ENCODE measurements around the gene ERVH48-1.
"Not testable (repeated sequence)": the region's sequence is repeated elsewhere in the genome, so short reads cannot be mapped to it uniquely, and the experiment has no call there.

The ERVH48-1 gene

DNA sequence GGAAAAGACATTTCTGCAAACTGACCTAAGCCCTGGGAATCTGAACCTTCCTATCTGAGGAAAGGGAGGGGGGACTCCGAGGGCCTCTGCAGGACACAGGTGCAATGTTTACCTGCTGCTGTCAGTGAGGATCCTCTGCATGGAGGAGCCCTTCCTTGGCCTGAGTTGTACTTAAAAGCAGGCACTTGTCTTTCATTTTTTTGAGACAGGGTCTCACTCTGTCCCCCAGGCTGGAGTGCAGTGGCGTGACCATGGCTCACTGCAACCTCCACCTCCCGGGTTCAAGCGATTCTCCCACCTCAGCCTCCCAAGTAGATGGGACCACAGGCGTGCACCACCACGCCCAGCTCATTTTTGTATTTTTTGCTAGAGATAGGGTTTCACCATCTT lies 13.2 kb upstream of the ERVH48-1 start:
- not testable (repeated sequence) for DNase-seq

DNA sequence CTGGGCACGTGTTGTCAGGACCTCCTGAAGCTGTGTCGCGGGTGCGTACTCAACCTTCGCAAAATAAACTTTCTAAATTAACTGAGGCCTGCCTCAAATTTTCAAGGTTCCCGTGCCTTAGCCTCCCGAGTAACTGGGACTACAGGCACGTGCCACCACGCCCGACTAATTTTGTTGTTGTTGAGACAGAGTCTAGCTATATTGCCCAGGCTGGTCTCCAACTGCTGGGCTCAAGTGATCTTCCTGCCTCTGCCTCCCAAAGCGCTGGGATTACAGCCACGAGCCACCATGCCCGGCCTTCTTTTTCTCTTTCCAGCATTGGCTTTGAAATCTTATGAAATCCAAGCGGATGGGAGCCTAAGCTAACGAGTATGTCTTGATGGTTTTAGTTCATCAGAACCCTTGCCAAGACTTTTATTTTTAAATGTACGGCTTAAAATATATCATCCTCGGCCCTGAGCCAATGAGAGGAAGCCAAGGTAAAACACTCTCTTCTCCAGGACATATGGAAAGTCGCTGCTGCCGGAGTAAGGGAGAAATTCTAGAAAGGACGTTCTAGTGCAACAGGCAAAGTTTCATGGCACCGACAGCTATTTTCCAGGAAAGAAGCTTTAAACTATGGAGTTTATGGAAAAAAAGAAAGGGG lies 12.7 kb upstream of the ERVH48-1 start:
- DNase-seq, result no peak

DNA sequence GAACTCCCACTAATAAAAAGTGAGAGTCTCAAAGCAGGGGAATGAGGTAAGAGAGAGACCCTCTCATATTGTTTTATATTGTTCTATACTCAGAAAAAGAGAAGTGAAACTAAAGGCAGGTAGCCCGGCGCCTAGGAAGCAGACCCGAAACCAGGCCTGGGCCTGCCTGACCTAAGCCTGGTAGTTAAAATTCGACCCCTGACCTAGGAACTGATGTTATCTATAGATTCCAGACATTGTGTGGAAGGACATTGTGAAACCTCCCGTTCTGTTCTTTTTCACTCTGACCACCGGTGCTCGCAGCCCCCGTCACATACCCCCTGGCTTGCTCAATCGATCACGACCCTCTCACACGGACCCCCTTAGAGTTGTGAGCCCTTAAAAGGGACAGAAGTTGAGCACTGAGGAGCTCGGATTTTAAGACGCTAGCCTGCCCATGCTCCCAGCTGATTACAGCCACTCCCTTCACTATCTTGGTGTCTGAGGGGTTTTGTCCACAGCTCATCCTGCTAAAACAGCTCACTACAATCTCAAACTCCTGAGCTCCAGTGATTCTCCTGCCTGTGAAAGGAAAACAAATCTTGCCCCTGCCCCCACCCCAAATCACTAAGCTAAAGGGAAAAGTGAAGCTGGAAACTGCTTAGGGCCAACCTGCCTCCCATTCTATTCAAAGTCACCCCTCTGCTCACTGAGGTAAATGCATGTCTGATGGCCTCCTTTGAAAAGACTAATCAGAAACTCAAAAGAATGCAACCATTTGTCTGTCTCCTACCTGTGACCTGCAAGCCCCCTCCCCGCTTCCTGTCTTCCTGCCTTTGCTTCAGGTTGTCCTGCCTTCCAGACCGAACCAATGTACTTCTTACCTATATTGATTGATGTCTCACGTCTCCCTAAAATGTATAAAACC lies 11.9 kb upstream of the ERVH48-1 start:
- DNase-seq, result not testable (repeated sequence)

GRCh38 chr21:42936360-42936759 lies 10.9 kb upstream of the ERVH48-1 start:
- DNase-seq, result not testable (repeated sequence)

GRCh38 chr21:42933973-42934372 lies 8.5 kb upstream of the ERVH48-1 start:
- not testable (repeated sequence) for DNase-seq

DNA sequence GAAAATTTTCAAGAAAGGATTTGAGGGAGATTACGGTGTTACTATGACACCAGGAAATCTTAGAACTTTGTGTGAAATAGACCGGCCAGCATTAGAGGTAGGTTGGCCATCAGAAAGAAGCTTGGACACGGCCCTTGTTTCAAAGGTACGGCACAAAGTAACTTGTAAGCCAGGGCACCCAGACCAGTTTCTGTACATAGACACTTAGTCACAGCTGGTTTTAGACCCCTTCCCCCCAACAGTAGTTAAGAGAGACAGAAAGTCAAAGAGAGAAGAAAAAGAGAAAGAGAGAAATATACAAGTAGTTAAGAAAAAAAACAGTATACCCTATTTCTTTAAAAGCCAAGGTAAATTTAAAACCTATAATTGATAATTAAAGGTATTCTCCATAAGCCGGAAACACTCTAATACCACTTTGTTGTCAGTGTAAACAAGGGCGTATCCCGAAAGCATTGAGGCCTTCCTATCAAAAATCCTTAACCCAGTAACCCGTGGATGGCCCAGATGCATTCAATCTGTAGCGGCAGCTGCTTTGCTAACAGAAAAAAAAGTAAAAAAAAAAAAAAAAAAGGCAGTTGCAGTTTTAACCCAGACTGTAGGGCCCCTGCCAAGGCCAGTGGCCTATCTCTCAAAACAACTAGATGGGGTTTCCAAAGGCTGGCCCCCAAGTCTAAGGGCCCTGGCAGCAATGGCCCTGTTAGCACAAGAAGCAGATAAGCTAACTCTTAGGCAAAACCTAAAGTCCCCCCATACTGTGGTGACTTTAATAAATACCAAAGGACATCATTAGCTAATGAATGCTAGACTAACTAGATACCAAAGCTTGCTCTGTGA lies 7.9 kb upstream of the ERVH48-1 start:
- not testable (repeated sequence) for DNase-seq

DNA sequence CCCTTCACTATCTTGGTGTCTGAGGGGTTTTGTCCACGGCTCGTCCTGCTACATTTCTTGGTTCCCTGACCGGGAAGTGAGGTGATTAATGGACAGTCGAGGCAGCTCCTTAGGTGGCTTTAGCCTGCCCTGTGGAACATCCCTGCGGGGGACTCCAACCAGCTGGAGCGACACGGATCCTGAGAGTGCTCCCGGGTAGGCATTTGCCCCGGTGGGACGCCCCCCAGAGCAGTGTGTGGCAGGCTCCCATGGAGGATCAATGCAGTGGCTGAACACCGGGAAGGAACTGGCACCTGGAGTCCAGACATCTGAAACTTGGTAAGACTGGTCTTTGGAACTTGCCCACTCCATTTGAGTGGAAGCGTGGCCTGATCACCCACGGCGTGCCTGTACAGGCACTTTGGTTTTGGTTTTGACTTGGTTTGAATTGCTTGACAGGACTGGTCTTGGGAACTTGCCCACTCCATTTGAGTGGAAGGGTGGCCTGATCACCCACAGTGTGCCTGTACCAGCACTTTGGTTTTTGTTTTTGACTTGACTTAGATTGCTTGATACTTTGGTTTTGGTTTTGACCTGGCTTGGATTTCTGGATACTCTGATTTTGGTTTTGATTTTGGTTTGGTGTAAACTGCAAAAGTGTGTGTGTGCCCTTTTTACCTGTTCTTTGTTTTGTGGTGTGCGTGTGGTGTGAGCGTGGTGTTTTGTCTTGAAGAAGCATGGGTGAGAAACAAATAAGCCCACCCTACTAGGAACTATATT lies 7.1 kb upstream of the ERVH48-1 start:
- not testable (repeated sequence) for DNase-seq

DNA sequence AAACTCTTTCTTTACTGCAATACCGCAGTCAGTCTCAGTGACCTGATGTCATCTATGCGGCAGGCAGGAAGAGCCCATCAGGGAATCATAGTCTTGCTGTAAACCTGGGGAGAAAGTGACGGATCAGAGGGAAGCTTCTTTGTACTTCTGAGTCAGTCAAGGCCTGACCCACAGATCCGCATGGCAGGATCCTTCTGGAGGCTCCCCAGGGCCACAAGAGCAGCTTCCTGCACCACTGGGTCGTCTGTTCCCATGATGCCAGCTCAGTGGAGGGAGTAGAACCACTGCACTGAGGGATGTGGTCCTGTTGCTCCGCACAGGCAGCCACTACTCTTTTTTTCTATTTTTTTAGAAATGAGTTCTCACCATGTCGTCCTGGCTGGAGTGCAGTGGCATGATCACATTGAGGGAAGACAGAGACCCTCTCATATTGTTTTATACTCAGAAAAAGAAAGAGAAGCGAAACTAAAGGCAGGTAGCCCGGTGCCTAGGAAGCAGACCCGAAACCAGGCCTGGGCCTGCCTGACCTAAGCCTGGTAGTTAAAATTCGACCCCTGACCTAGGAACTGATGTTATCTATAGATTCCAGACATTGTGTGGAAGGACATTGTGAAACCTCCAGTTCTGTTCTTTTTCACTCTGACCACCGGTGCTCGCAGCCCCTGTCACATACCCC lies 6.3 kb upstream of the ERVH48-1 start:
- no peak for DNase-seq

DNA sequence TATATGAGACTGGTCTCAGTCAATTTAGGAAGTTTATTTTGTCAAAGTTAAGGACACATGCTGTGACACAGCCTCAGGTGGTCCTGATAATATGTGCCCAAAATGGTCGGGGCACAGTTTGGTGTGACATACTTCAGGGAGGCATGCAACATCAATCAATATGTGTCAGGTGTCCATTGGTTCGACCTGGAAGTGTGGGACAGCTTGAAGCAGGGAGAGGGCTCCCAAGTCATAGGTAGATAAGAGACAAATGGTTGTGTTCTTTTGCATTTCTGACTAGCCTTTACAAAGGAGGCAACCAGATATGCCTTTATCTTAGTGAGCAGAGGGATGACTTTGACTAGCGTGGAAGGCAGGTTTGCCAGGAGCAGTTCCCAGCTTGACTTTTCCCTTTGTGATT lies 4.5 kb upstream of the ERVH48-1 start:
- DNase-seq, result no peak

- DNase-seq, result not testable (repeated sequence)
Measured at GRCh38 chr21:42927474-42928200, 2.2 kb upstream of the ERVH48-1 start.

DNA sequence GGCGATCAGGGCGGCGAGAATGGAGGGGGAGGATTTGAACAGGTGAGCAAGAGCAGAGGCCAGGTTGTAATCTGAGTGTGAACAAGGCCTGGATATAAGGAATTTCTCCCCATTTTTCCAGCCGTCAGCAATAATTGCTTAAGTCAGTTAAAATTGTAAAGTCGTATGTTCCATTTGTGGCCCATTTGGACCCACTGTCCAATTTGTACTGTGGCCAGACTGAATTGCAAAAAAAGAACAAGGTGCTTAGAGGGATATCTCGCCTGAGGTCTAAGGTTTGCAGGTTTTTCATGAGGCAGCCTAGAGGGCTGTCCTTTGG lies 1.0 kb downstream of the ERVH48-1 start:
- DNase-seq, result no peak

DNA sequence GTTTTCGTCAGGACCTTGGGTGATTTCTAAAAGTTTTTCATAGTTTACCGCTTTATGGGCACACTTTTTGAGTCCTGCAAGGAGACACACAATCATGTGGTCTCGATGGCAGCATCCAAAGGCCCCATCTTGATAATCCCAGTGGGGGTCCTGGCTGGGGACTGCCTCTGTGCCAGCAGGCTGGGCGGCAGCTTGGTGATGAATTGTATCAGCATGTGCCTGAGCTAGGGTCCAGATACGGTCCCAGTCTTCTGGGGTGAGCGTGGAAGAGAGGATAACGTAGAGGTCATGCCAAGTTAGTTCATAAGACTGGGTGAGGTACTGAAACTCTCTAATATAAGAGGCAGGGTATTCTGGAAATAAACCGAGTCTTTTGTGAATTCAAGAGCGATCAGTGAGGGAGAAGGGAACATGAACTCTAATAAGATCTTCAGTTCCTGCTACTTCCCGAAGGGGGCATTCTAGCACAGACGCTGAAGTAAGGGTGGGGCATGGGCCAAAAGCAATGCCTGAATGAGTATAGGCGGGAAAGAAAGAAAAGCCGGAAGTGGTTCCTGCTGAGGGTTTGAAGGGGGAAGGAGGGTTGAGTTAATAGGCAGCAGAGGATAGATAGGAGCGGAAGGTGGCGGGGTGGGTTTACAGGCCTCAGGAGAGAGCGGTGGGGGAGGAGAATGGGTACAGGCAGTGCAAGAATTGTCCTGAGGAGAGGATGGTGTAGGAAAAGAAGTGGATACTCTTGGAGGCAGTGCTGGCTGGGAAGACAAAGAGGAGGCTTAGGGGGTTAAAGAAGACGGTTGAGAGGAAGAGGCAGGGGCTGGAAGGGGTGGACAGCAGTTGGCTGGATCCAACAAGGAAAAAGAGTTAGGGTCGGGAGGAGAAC lies 1.6 kb downstream of the ERVH48-1 start:
- peak; percentile 93 to 95 for DNase-seq

DNA sequence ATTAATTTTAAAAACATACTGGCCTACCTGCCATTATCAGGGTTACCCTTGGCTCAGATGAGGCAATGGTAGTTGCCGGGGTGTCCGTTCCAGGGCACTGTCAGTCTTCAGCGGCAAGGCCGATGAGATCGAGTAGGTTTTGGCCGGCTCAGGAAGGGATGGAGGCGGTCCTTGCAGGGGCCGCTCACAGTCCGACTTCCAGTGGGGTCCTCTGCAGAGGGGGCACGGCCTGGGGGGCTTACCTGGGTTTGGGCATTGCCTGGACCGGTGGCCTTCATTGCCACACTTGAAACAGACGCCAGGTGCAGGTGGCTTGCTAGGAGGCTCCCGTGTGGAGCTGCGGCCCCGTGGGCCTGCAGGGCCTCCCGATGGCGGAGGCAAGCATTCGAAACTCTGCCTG lies 2.5 kb downstream of the ERVH48-1 start:
- DNase-seq, result no peak

- DNase-seq, result no peak
Measured at GRCh38 chr21:42921927-42922326, 3.5 kb downstream of the ERVH48-1 start.

DNA sequence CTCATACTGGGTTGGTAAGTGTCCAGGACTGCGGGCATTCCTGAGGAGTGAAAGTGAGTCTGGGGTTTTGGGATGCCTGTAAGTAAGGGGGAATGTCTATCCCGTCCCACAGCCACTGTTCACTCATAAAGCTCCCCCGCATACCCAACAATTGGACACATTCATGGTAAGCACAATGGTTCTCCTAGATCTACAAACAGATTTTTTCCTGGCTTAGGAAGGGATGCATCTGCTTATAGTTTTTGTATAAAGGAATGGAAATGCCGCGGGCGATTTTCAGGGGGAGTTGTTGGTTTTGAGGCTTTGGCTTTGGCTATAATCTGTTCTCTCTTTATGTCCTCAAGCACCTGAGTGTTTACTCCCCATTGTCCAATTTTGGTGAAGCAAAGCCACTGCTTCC lies 7.1 kb downstream of the ERVH48-1 start:
- no peak for DNase-seq

GRCh38 chr21:42913476-42913875 lies 12.0 kb downstream of the ERVH48-1 start:
- DNase-seq, result no peak

DNA sequence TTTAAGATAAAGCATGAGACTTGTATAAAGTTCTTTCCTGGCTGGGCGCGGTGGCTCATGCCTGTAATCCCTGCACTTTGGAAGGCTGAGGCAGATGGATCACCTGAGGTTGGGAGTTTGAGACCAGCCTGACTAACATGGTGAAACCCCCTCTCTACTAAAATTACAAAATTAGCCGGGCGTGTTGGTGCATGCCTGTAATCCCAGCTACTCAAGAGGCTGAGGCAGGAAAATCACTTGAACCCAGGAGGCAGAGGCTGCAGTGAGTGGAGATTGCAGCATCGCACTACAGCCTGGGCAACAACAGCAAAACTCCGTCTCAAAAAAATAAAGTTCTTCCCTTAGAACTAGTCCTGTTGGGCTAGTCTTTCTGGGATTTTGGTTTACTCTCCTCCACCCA lies 13.5 kb downstream of the ERVH48-1 start:
- not testable (repeated sequence) for DNase-seq

DNA sequence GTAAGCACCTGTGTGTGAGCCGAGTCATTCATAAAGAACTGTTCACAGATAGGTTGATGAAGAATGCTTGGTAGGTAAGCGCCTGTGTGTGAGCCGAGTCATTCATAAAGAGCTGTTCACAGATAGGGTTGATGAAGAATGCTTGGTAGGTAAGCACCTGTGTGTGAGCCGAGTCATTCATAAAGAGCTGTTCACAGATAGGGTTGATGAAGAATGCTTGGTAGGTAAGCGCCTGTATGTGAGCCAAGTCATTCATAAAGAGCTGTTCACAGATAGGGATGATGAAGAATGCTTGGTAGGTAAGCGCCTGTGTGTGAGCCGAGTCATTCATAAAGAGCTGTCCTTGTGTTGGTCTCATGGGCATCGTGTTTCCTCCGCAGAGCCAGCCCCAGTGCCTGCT lies 16.9 kb downstream of the ERVH48-1 start:
- DNase-seq, result not testable (repeated sequence)

- DNase-seq, result no peak
Measured at GRCh38 chr21:42906233-42906632, 19.2 kb downstream of the ERVH48-1 start.

DNA sequence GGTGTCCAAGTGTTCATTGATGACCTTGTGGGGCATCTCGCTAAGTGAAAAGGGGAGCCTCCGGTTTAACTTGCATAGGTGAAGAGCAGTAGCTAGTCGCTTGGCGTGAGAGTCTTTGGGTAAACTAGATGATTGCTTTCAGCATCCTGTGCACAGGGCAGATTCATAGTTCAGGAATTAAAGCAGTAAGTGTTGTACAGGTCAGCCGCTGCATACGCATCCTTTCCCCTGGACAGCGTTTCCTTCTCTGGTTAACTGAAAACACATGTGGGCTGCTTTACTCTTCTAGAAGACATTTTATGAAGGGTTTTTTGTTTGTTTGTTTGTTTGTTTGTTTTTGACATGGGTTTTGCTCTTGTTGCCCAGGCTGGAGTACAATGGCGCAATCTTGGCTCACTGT lies 20.2 kb downstream of the ERVH48-1 start:
- no peak for DNase-seq
